VCaP (cell line): ENCODE data around the gene RGS11.

ENCODE experiments used
- H3K27ac ChIP-seq: fragments of 450-650 bp; 2 replicates; pipeline ENCODE4 v1.5.1; 2017
- TF ChIP-seq, protein P1 (sequence below): fragments of 450-650 bp; conservative IDR thresholded peaks from 2 replicates; pipeline ENCODE4 v1.5.1; 2017; ENCODE audit warnings: mild to moderate bottlenecking, moderate library complexity

The RGS11 gene

GRCh38 chr16:276426-277077 is 808 bp upstream of the RGS11 start:
- TF ChIP-seq, protein P1, sequence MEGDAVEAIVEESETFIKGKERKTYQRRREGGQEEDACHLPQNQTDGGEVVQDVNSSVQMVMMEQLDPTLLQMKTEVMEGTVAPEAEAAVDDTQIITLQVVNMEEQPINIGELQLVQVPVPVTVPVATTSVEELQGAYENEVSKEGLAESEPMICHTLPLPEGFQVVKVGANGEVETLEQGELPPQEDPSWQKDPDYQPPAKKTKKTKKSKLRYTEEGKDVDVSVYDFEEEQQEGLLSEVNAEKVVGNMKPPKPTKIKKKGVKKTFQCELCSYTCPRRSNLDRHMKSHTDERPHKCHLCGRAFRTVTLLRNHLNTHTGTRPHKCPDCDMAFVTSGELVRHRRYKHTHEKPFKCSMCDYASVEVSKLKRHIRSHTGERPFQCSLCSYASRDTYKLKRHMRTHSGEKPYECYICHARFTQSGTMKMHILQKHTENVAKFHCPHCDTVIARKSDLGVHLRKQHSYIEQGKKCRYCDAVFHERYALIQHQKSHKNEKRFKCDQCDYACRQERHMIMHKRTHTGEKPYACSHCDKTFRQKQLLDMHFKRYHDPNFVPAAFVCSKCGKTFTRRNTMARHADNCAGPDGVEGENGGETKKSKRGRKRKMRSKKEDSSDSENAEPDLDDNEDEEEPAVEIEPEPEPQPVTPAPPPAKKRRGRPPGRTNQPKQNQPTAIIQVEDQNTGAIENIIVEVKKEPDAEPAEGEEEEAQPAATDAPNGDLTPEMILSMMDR = no peak
- H3K27ac ChIP-seq = no peak overlapping the region

DNA sequence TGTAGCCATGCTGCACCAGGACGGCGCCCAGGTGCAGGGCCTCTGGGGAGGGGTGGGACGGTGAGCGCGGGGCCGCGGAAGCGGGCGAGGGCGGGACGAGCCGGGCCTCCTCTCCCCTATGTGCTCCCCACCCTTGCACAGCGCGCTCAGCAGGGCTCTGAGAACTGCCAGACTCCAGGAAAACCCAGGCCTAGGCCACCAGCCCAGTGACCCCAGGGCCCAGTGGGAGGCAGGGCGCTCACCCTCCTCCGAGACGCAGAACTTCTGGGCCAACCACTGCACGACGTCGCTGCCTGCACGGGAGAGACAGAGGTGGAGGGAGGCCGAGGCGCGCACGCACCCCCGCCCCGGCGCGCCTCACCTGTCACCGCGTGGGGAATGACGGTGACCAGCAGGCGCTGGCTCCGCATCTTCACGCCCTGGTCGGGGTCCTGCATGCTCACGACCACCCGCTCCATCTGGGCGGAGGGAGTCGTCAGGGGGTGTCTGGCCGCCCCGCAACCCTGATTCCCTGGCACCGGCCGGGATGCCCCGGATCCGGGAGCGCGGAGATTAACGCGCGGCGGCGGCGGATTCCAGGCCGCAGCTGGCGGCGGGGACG is 603 bp downstream of the RGS11 start:
- H3K27ac ChIP-seq = peak overlapping the region; percentile 71
- TF ChIP-seq, protein P1 = no peak

DNA sequence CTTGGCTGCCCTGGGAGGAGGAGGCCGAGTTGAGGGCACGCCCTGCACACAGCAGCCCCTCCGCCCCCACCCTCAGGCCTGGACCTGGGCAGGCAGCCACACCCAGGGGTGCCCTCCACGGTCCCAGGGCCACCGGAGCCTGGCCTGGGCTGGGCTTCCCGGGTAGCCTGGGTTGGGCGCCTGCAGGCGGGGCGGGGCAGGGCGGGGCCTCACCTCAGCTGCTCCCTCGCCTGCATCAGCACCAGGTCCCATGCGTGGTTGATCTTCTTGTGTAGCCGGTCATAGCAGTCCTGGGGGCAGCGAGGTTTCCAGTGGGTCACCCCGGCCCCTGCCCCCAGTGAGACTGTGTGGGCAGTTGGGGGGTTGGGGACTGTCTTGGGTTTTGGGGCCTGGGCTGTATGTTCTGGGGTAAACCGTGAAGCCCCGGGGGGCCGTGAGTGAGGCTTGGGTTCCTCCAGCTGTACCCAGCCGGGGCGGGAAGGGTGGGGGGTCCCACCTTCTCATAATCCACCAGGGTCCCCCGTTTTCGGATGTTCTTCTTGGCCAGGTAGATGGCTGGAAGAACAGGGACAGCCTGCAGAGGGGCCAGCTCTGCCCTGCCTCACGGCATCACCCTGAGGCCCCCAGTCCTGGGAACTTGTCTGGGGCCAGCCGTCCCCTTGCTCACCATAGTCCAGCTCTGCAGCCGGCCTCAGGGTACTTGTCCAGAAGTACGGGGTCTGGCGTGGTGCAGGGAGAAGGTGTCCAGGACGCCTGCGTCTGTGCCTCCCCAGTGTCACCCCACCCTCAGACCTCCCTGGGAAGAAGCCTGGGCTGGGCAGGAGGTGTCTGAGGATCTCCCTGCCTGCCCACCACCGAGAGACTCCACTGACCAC is 2.0 kb downstream of the RGS11 start:
- peak overlapping the region; percentile 71; the same call in 1 of the 2 replicates for H3K27ac ChIP-seq
- TF ChIP-seq, protein P1 = no peak

GRCh38 chr16:272633-273546 is 2.9 kb downstream of the RGS11 start:
- TF ChIP-seq, protein P1 = no peak
- H3K27ac ChIP-seq = no peak overlapping the region

- no peak overlapping the region for H3K27ac ChIP-seq
- TF ChIP-seq, protein P1 = no peak
Measured at GRCh38 chr16:270381-271255, 5.1 kb downstream of the RGS11 start.

DNA sequence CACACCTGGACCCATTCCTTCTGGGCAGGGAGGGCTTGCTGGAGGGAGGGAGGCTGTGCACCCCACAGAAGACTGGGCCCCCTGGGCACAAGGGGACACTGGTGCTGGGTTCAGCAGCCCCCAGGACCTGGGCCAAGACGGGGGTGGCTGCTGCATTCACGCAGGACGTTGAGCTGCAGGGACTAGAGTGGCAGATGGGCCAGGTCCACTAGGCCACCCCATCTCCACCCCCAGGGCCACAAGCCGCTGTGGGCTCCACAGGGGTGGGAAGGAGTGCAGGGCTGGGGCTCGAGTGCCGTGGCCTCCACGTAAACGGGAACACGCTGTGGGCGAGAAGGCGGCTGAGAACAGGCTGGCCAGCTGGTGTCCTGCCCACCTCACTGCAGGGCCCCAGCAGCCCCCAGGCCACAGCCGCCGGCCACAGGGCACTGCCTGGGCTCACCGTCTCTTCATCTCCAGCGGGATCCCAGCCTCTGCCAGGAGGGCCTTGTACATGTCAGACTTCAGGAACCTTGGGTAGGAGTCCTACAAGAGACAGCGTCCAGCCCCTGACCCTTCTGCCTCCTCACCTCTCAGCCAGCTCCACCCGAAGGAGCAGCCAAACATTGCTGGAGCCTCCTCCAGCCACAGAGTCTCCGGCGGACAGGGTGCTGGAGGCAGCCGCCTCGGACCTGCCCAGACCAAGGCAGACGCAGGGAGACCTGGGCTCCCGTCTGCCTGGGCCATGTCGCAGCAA is 6.5 kb downstream of the RGS11 start:
- no peak overlapping the region for H3K27ac ChIP-seq
- TF ChIP-seq, protein P1 = no peak
